HFFc6 (cell line): ENCODE results near the gene LMX1B. TPM values are rescaled to one million over a fixed set of nuclear protein-coding genes. Genes with fewer than 3 reads are reported as not detected.
A peak's percentile ranks its signal among the peaks of the same experiment; 100 is the strongest.

ENCODE experiments used
- DNase-seq: peaks from one replicate; pipeline ENCODE4 v3.0.0-alpha.2; 2018
- H3K27ac Mint-ChIP-seq: 2 replicates; pipeline ENCODE4 v1.8.0; 2020; ENCODE audit warnings: mild to moderate bottlenecking, mixed read lengths
- H3K27me3 Mint-ChIP-seq: 2 replicates; pipeline ENCODE4 v1.8.0; 2021; ENCODE audit warnings: mild to moderate bottlenecking, moderate library complexity, mixed read lengths; ENCODE audit not compliant: insufficient read depth
- H3K36me3 Mint-ChIP-seq: 2 replicates; pipeline ENCODE4 v1.8.0; 2021; ENCODE audit warnings: low read depth, mixed read lengths
- H3K4me1 Mint-ChIP-seq: 2 replicates; pipeline ENCODE4 v1.8.0; 2020; ENCODE audit warnings: low read depth, mixed read lengths
- H3K4me3 Mint-ChIP-seq: 2 replicates; pipeline ENCODE4 v1.8.0; 2020; ENCODE audit warnings: mild to moderate bottlenecking, moderate library complexity, mixed read lengths
- H3K9me3 Mint-ChIP-seq: 2 replicates; pipeline ENCODE4 v1.8.0; 2020; ENCODE audit warnings: mild to moderate bottlenecking, mixed read lengths
- CTCF ChIP-seq: fragments of 200-600 bp; sonication (generic); IDR thresholded peaks from 2 replicates; pipeline ENCODE4 v1.5.0; 2021; ENCODE audit warnings: antibody characterized with exemption, mild to moderate bottlenecking
- total RNA-seq, 6 experiments: library from RNA; stranded (reverse); fragmentation: NEBNext Ultra II Directional; extraction: Animal tissue kit (Norgen Biotek cat#: 25700); gene quantifications; 2 replicates in 1 of 6; 3 replicates in 5 of 6; pipeline ENCODE4 v1.2.3, GENCODE V29; 2021

LMX1B gene
- total RNA-seq, 6 experiments from 2014 or later = not detected

- H3K4me3 Mint-ChIP-seq = no peak overlapping the region
- no peak for TF ChIP-seq CTCF
- no peak overlapping the region for H3K27ac Mint-ChIP-seq
- no peaks in the 10 kb centered on the region for H3K9me3 Mint-ChIP-seq
- DNase-seq = no peak
- H3K27me3 Mint-ChIP-seq = peaks cover 29% of the 10 kb centered on the region
- H3K4me1 Mint-ChIP-seq = no peaks in the 10 kb centered on the region
- 0 out of 2 replicates have a peak, but pooled peaks cover 5% of the 10 kb centered on the region for H3K36me3 Mint-ChIP-seq
Observed at GRCh38 chr9:126720661-126721563, 107.2 kb downstream of the LMX1B start.

GRCh38 chr9:126721564-126721981 lies 107.8 kb downstream of the LMX1B start:
- Mint-ChIP-seq H3K27ac (no peak overlapping the region), H3K4me3 (no peak overlapping the region), H3K9me3 (no peaks in the 10 kb centered on the region), H3K27me3 (peaks cover 28% of the 10 kb centered on the region), H3K4me1 (no peaks in the 10 kb centered on the region), H3K36me3 (0 out of 2 replicates have a peak, but pooled peaks cover 5% of the 10 kb centered on the region)
- DNase-seq = no peak
- no peak for TF ChIP-seq CTCF

GRCh38 chr9:126722252-126722921 lies 108.7 kb downstream of the LMX1B start:
- Mint-ChIP-seq H3K36me3 (0 out of 2 replicates have a peak, but pooled peaks cover 5% of the 10 kb centered on the region), H3K4me1 (no peaks in the 10 kb centered on the region), H3K27ac (no peak overlapping the region), H3K4me3 (no peak overlapping the region), H3K27me3 (peaks cover 26% of the 10 kb centered on the region), H3K9me3 (no peaks in the 10 kb centered on the region)
- no peak for DNase-seq
- no peak for TF ChIP-seq CTCF

- H3K4me1 Mint-ChIP-seq = no peaks in the 10 kb centered on the region
- H3K27me3 Mint-ChIP-seq = peaks cover 28% of the 10 kb centered on the region
- H3K4me3 Mint-ChIP-seq = peak overlapping the region; percentile 17
- no peak for TF ChIP-seq CTCF
- 0 out of 2 replicates have a peak, but pooled peaks cover 5% of the 10 kb centered on the region for H3K36me3 Mint-ChIP-seq
- no peaks in the 10 kb centered on the region for H3K9me3 Mint-ChIP-seq
- H3K27ac Mint-ChIP-seq = no peak overlapping the region
- no peak for DNase-seq
Observed at GRCh38 chr9:126722922-126723806, 109.4 kb downstream of the LMX1B start.

GRCh38 chr9:126723807-126724172 lies 110.1 kb downstream of the LMX1B start:
- Mint-ChIP-seq H3K4me1 (no peaks in the 10 kb centered on the region), H3K27me3 (peaks cover 28% of the 10 kb centered on the region), H3K27ac (no peak overlapping the region), H3K36me3 (0 out of 2 replicates have a peak, but pooled peaks cover 5% of the 10 kb centered on the region), H3K9me3 (no peaks in the 10 kb centered on the region), H3K4me3 (peak overlapping the region; percentile 17)
- TF ChIP-seq CTCF = no peak
- DNase-seq = no peak
